ENCODE measurements around the gene ZNF583.

ZNF583 gene

DNA sequence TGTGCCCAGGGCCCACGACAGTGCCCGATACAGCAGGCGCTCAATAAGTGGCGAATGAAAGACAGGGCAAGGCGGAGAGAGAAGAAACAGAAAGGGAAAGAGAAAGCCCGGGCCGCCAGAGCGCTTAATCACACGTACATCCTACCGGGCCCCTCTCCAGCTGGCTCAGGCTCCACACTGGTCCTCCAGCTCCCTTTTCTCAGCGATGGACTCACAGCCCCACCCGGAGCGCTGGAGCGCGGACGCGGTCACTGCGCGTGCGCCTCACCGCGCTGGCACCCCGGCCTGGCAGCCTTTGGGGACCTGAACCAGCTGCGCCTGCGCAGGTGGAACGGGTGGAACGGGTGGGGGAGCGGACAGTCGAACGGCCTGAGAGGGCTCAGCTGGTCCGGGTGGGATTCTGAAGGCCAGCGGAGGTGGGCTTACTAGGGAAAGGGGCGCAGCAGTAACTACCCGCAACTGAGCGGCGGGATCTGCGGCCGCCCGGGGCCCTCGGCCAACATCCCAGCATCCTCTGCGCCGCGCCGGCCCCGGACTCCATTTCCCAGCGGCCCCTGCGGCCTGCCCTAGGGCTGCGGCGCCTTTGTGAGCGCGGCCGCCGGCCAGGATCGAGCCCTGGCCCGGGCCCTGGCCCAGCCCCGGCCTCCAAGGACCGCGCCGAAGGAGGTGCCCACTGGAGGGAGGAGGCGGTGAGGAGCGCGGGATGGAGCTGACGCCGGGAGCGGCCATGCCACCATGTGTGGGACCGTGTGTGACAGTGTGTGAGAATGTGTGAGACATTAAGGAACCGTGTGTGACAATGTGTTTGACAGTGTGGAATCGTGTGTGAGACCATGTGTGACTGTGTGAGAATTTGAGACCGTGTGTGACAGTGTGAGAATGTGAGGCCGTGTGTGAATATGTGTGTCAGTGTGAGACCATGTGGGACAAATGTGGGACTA, at the start of gene ZNF583:
Gene ZNF583 (plus strand): TSS at position 569 of the 941 bp plus-strand sequence. CDS start 2,783 bp downstream, outside the sequence.
- peak; percentile 85 to 86 for DNase-seq

GRCh38 chr19:56355517-56355916, 48.6 kb upstream of the ZNF583 start:
- DNase-seq = no peak

GRCh38 chr19:56356944-56357343, 47.2 kb upstream of the ZNF583 start:
- no peak for DNase-seq

- DNase-seq = no peak
Observed at GRCh38 chr19:56360841-56361240, 43.3 kb upstream of the ZNF583 start.

DNA sequence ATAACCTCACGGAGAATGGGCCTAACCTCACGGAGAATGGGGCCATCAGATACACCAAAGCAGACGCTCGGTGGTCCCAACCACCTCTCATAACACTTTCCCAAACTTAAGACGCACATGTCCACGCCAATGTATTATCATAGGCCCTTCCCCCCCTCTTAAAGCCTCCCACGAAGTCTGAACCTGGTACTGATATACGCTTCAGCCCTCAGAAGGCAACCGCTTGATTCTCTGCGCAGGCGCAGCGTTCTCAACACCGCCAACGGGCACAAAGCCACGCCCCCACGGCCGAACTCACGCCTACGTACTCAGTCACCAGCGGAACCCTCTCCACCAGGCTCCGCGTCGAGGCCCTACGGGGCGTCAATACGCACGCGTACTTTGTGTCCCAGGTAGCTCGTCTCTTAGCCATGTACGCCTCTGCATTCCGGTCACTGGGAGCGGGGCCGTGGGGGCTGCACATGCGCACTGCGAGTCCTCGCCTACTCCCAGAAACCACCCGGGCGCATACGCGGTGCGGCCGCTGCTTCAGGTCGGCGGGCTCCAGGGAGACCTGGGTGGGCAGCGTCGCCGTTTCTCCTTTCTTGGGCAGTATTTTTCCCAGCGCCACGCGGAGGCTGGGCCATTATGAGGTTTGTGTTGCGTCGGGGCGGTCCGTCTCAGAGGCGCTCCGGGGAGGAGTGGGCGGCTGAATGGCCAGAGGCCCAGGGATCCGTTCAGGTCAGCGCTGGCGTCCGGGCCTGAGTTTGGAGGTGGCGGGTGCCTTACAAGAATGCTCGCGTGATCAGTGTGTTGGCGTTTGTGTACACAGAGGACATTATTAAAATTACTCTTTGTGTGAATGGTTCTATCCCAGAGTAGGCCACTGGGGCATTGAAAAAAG, 36.1 kb upstream of the ZNF583 start:
- peak; percentile 56 to 65 for DNase-seq

GRCh38 chr19:56369886-56370676, 34.1 kb upstream of the ZNF583 start:
- no peak for DNase-seq

DNA sequence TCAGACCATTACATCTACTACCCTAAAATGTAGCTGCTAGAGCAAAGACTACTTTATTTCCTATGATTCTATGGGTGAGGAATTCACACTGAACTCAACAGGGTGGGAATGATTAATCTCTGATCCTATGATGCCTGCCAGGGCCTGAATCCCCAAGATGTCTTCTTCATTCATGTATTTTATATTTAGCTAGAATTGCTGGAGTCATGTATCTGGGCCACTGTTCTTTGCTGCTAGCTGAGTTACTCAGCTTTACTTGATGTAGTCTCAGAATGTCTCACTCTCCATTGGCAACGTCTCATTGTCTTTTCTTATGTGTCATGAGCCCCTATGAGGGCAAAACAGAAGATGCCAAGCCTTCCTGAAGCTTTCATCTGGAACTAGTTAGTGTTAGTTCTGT, 31.9 kb upstream of the ZNF583 start:
- DNase-seq = no peak

DNA sequence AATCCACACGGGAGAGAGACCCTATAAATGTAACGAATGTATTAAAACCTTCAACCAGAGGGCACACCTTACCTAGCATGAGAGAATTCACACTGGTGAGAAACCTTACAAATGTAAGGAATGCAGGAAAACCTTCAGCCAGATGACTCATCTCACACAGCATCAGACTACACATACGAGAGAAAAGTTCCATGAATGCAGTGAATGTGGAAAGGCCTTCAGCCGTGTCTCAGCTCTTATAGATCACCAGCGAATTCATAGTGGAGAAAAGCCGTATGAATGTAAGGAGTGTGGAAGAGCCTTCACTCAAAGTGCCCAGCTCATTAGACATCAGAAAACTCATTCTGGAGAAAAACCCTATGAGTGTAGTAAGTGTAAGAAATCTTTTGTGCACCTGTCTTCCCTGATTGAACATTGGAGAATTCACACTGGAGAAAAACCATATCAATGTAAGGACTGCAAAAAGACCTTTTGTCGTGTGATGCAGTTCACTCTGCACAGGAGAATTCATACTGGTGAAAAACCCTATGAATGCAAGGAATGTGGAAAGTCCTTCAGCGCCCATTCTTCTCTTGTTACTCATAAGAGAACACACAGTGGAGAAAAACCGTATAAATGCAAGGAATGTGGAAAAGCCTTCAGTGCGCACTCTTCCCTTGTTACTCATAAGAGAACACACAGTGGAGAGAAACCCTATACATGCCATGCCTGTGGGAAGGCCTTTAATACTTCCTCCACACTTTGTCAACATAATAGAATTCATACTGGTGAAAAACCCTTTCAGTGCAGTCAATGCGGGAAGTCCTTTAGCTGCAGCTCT, 26.8 kb upstream of the ZNF583 start:
- no peak for DNase-seq

DNA sequence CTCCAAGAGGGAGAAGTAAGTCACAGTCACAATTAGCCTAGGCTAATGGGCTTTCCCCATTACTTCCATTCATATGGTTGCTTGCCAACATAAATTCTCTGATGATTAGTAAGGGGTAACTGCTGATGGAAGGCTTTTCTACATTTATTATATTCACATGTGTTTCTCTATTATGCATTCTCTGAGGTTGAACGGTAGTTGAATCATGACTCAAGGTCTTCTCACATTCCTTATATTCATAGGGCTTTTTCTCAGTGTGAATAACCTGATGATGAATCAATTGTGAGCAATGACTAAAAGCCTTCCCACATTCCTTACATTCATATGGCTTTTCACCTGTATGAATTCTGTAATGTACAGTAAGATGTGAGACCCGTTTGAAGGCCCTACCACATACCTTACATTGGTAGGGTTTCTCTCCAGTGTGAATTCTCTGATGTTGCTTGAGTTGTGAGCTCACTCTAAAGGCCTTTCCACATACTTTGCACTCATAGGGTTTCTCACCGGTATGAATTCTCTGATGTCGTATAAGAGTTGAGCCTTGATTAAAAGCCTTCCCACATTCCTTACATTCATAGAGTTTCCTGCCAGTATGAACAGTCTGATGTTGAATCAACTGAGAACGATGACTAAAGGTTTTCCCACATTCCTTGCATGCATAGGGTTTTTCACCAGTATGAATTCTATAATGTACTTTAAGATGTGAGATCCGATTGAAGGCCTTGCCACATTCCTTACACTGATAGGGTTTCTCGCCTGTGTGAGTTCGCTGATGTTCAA, 20.1 kb upstream of the ZNF583 start:
- DNase-seq = no peak

DNA sequence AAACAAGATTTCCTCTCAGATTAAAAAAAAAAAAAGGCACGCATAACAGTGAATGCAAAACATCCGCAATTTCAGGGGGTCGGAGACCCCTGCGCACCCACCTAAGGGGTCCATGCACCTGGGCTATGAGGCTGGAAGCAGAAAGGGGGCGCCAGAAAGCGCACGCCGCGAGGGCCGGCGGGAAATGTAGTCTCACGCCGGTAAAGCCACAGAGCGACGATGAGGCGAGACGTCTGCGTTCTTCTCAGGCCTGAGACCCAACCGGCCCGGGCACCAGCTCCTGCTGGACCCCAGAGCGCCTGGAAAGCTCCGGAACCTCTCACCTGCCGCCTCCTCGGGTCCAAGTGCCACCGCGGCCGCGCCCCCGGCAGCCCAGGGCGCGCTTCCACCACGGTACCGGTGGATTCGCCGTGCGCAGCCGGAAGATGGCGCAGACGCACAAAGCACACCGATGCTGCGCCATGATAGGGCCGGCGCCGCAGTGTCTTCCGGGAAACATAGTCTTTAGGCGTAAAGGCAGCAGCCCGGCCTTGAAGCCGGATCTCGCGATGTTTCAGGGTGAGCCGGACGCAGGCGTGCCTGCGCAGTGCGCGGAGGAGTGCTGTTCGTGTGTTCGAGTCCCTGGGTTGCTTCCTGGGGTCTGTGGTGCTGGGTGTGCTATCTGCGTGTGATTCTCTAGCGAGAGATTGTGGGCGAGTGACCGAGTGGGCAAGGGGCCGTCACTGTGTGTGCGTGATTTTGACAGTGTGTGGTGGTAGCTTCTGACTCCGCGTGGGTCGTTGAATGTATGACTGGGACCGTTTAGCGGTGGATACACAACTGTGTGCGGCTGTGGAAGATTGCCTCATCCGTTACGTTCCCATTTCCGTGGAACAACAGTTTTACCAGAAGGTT, 10.8 kb upstream of the ZNF583 start, which contains the start of gene ZNF582:
Gene ZNF582 (minus strand): TSS at position 416 of the 894 bp plus-strand sequence. CDS start 1,782 bp downstream, outside the sequence.
- peak; percentile 88 to 92 for DNase-seq

DNA sequence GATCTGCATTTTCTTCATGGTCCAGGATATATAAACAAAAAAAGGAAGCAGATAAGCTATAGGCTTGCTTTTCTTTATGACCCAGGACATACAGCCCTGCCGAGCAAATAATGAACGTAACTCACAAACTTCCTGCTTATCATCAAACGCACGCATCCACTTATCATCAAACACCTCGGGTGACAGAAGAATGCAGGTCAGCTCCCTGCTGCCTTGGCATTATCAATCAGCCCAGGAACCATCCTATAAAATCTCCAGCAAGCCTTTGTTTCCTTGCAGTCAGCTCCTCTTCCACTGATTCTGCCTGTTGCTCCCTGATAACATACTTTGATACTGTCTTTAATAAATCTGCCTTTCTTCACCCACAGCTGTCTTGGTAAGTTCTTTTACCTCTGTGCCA, 5.3 kb upstream of the ZNF583 start:
- DNase-seq = no peak

GRCh38 chr19:56400485-56400884, 3.6 kb upstream of the ZNF583 start:
- no peak for DNase-seq

DNA sequence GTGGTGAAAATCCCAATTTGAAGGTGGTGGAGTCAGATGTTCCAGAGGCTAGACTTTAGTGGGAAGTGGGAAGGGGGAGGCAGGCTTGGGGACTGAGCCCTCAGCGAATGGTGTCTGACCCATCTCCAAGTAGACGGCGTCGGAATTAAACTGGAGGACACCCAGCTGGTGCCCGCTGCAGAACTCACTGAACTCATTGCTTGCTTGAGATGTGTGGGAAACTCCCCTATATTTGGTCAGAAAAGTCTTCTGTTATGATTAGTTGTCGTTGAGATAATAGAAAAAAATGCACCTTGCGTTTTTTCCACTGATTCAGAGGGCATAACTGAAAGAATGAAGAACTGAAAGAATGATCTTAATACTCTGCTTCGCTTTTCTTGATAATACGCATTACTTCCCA, 871 bp upstream of the ZNF583 start:
- no peak for DNase-seq

GRCh38 chr19:56404705-56405056, 549 bp downstream of the ZNF583 start:
- DNase-seq = no peak

- no peak for DNase-seq
Observed at GRCh38 chr19:56405062-56405461, 930 bp downstream of the ZNF583 start.

DNA sequence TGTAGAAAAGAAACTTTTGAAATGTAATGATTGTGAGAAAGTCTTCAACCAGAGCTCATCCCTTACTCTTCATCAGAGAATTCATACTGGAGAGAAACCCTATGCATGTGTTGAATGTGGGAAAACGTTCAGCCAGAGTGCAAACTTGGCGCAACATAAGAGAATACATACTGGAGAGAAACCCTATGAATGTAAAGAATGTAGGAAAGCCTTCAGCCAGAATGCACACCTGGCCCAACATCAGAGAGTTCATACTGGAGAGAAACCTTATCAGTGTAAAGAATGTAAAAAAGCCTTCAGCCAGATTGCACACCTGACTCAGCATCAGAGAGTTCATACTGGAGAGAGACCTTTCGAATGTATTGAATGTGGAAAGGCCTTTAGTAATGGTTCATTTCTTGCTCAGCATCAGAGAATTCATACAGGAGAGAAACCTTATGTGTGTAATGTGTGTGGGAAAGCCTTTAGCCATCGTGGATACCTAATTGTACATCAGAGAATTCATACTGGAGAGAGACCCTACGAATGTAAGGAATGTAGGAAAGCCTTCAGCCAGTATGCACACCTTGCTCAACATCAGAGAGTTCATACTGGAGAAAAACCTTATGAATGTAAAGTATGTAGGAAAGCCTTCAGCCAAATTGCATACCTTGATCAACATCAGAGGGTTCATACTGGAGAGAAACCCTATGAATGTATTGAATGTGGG, 19.3 kb downstream of the ZNF583 start:
- DNase-seq = no peak

DNA sequence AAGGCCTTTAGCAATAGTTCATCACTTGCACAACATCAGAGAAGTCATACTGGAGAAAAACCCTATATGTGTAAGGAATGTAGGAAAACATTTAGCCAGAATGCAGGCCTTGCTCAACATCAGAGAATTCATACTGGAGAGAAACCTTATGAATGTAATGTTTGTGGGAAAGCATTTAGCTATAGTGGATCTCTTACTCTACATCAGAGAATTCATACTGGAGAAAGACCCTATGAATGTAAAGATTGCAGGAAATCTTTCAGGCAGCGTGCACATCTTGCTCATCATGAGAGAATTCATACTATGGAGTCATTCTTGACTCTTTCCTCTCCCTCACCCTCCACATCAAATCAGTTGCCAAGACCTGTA, 19.8 kb downstream of the ZNF583 start:
- DNase-seq = no peak

DNA sequence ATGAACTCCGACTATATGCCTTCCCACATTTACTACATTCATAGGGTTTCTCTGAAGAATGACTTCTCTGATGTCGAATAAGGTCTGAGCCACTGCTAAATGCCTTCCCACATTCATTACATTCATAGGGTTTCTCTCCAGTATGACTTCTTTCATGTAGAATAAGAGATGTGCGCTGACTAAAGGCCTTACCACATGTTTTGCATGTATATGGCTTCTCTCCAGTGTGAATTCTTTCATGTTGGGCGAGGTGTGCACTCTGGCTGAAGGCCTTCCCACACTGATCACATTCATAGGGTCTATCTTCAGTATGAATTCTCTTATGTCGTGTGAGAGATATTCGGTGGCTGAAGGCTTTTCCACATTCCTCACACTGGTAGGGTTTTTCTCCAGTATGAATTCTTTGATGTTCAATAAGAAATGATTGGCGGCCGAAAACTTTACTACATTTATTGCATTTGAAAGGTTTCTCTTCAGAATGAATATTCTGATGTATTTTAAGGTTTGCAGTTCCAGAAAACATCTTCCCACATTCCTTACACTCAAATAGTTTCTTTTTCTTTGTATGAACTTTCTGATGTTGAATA, 37.2 kb downstream of the ZNF583 start:
- DNase-seq = no peak

GRCh38 chr19:56474308-56474707, 70.2 kb downstream of the ZNF583 start:
- DNase-seq = no peak

Data from activated CD4-positive, alpha-beta T cell treated with anti-CD3 and anti-CD28 coated beads, Interleukin-2, amount 50 U/mL, for 4 hours (primary cell).